Stimulated activated CD8-positive, alpha-beta memory T cell treated with anti-CD3 and anti-CD28 coated beads, Interleukin-15, amount 100 ng/mL, for 4 hours (primary cell): ENCODE data around the gene HOXB8.

Experiments
- DNase-seq, 2 donors: peaks; one replicate each; pipeline ENCODE4 v3.0.0-alpha.2; 2020; ENCODE audit warnings: low read depth in 2 of 2

Gene HOXB8

DNA sequence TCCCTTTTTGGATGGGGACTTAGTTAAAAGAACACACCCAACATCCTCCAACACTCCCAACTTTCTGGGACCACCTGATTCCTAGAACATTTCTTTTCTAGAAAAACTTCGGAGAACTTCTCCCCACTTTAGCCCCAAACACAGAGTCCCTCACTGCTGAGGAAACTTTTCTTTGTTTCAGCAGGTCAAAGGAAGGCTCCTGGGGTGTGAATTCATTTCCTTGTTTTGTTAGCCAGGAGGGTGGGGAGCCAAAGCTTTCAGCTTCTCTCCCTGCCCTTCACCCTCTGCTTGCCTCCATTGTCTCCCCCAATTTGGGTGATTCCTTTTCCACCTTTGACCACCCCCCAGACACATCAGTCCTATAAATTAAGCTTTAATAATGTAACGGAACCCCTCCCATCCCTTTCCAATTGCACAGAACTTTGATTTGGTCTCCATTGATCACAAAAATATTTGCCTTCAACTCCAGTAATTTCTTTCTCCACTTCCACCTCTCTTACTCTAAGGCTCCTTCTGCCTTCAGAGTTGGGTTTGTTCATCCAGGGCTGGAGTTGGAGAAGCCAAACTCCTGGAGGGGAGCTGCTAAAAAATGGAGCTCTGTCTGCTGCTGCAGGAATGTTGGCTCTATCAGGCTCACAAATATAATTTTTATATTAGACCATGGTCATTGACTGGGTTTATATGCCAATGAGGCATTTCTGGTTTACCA, 47.3 kb downstream of the HOXB8 start:
- no peak for DNase-seq

- DNase-seq, result no peak
These were observed 47.9 kb downstream of the HOXB8 start for GRCh38 chr17:48567209-48567608.

GRCh38 chr17:48566717-48567116, 48.4 kb downstream of the HOXB8 start:
- no peak for DNase-seq

- no peak for DNase-seq
These were observed 49.0 kb downstream of the HOXB8 start for GRCh38 chr17:48565925-48566710.

GRCh38 chr17:48565022-48565554, 50.0 kb downstream of the HOXB8 start:
- no peak for DNase-seq

- no peak for DNase-seq
These were observed 50.7 kb downstream of the HOXB8 start for GRCh38 chr17:48564188-48565021.

DNA sequence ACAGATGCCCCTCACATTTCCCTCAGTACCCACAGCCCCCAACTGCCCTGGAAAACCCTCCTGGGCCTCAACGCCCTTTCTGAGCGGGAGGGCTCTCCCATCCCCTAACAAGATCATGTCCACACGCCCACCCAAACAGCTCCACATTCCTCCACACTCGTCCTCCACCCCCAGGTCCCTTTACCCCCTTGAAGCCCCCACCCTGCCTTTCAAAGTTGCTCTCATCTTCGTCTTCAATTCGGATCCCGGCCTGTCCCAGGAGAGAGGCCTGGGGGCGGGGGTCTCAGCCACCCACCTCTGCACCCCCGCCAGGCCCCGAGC, 51.3 kb downstream of the HOXB8 start:
- DNase-seq, result no peak

- DNase-seq, result no peak
These were observed 51.7 kb downstream of the HOXB8 start for GRCh38 chr17:48563385-48563838.

GRCh38 chr17:48562934-48563333, 52.2 kb downstream of the HOXB8 start:
- no peak for DNase-seq
